Measurements from ENCODE around the gene PXDN. TPM values are rescaled to one million over a fixed set of nuclear protein-coding genes. Genes with fewer than 3 reads are reported as not detected.

Gene PXDN
- total RNA-seq, 8 experiments from 2014 or later = 0.46 to 80.9 (median 45.0) TPM

DNA sequence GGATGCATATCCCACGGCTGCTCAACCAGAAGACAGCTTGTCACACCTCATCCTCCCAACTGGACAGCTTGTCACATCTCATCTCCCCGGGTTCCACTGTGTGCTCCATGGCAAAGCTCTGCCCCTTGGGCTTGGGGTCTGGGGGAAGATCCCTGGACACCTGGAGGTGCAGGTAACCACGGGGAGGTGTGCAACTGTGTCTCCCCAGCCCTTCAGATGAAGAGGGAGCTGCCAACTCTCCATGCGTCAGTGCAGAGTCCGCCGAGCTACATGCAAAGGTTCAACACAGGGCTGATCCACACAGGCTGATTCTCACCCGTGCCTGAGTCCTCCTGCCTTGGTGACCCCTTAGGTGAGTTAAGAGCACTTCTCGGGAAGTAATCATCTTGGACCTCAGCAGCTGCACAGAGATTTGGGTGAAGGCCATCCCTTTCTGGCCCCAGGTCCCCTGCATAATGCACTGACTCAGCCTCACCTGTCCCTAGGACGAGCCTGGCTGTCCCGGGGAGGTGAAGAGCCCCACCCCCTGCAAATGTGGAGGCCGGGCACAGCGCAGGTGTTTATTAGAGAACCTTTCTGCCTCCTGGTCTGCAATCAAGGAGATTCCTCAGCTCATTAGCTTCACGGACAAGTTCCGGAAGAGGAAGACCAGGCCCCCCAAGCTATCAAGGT is 157.9 kb downstream of the PXDN start:
- ATAC-seq (replicated peaks in 6 of 8) = no peak
- in situ Hi-C loops (cut with MboI; ENCODE audit: low pct_unique_long_range_greater_than_20kb in 2 of 9, low sequenced_read_pairs in 9 of 9, unreplicated experiment in 9 of 9) = no loop called here
- Histone ChIP-seq H3K4me3 (no peak overlapping the region), H3K27ac (no peak overlapping the region), H3K4me1 (replicated peaks in 1 of 2) (peaks cover 0 to 9% of the 10 kb centered on the region in 2 donors)
- 80 to 100% (median 85%) methylated on average over 1 to 7 of the region's 14 CpGs; no CpG with 5 or more reads in 3 of the 10 experiments for WGBS, 10 experiments

DNA sequence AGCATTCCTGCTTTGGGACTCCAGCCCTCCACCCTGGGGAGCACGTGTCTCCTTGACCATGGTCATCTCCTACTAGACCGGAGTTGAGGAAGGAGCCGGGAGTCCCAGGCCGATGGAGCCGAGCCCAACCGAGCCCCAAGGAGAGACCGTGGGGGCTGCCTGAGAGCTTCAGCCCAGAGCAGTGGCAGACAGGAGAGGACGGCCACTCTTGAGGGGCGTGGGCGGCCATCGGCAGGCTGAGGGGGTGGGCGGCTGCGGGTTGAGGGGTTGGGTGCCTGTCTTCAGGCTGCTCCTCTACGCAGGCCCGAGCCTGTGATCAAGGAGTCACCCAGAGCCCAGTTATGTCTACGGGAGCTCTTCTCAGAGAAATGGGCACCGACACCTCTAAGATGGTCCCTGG is 158.7 kb downstream of the PXDN start:
- H3K4me1 ChIP-seq (replicated peaks in 1 of 2) = peaks cover 0 to 3% of the 10 kb centered on the region in 2 donors
- WGBS, 10 experiments = 83 to 93% (median 87%) methylated on average over 2 to 3 of the region's 17 CpGs; no CpG with 5 or more reads in 7 of the 10 experiments
- ATAC-seq (replicated peaks in 6 of 8) = no peak
- no peak overlapping the region for H3K27ac ChIP-seq
- H3K4me3 ChIP-seq = no peak overlapping the region
- in situ Hi-C loops (cut with MboI; ENCODE audit: low pct_unique_long_range_greater_than_20kb in 2 of 9, low sequenced_read_pairs in 9 of 9, unreplicated experiment in 9 of 9) = no loop called here

DNA sequence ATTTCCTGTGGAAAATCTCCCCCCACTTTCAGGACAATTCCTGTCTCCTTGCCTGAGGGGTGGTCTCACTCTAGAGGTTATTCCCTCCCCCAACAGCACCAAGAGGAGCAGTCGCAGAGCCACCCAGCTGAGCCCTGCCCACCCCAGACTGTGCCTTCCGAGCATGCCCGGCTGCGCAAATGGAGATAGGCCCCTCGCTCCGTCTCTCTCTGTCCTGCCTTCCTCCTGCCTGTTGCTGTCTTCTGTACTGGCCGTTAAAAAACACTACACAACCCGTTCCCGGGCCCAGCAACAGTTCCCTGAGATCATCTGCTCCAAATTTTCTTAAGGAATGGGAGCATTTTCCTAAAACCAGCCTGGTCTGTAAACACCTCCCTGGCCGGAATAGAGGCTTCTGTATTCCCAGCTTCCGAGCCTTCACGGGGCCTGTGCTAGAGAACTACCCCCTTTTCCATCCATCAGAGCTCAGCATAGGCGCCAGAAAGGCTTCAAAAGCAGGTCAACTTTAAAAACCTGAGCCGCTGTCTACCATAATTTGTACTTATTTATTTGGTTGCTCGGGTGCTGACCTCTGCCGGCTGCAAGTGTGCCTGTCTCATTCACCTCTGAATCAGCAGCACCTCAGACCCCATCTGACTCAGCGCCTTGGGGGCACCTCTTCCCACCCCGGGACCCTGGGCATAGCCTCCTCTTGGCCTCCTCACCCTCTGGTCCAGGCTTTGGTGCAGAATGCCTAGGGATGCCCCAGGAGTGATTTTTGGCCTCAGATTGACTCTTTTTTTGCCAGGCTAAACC is 159.4 kb downstream of the PXDN start:
- Histone ChIP-seq H3K4me3 (no peak overlapping the region), H3K4me1 (replicated peaks in 1 of 2) (peaks cover 0 to 3% of the 10 kb centered on the region in 2 donors), H3K27ac (no peak overlapping the region)
- ATAC-seq (replicated peaks in 6 of 8) = no peak
- in situ Hi-C loops (cut with MboI; ENCODE audit: low pct_unique_long_range_greater_than_20kb in 2 of 9, low sequenced_read_pairs in 9 of 9, unreplicated experiment in 9 of 9) = no loop called here
- WGBS, 10 experiments = 68 to 93% (median 78%) methylated on average over 2 to 8 of the region's 18 CpGs; no CpG with 5 or more reads in 2 of the 10 experiments

GRCh38 chr2:1584051-1584531 is 160.2 kb downstream of the PXDN start:
- ATAC-seq (replicated peaks in 6 of 8) = no peak
- Histone ChIP-seq H3K4me1 (replicated peaks in 1 of 2) (peaks cover 0 to 3% of the 10 kb centered on the region in 2 donors), H3K27ac (no peak overlapping the region), H3K4me3 (no peak overlapping the region)
- WGBS, 10 experiments = 20 to 100% (median 100%) methylated on average over 1 to 3 of the region's 21 CpGs; no CpG with 5 or more reads in 5 of the 10 experiments
- in situ Hi-C loops (cut with MboI; ENCODE audit: low pct_unique_long_range_greater_than_20kb in 2 of 9, low sequenced_read_pairs in 9 of 9, unreplicated experiment in 9 of 9) = no loop called here

GRCh38 chr2:1582891-1583341 is 161.4 kb downstream of the PXDN start:
- Histone ChIP-seq H3K4me3 (no peak overlapping the region), H3K27ac (no peak overlapping the region), H3K4me1 (replicated peaks in 1 of 2) (peaks cover 0 to 3% of the 10 kb centered on the region in 2 donors)
- in situ Hi-C loops (cut with MboI; ENCODE audit: low pct_unique_long_range_greater_than_20kb in 2 of 9, low sequenced_read_pairs in 9 of 9, unreplicated experiment in 9 of 9) = no loop called here
- 85 to 100% (median 88%) methylated on average over 2 to 14 of the region's 22 CpGs; no CpG with 5 or more reads in 4 of the 10 experiments for WGBS, 10 experiments
- no peak for ATAC-seq (replicated peaks in 6 of 8)

DNA sequence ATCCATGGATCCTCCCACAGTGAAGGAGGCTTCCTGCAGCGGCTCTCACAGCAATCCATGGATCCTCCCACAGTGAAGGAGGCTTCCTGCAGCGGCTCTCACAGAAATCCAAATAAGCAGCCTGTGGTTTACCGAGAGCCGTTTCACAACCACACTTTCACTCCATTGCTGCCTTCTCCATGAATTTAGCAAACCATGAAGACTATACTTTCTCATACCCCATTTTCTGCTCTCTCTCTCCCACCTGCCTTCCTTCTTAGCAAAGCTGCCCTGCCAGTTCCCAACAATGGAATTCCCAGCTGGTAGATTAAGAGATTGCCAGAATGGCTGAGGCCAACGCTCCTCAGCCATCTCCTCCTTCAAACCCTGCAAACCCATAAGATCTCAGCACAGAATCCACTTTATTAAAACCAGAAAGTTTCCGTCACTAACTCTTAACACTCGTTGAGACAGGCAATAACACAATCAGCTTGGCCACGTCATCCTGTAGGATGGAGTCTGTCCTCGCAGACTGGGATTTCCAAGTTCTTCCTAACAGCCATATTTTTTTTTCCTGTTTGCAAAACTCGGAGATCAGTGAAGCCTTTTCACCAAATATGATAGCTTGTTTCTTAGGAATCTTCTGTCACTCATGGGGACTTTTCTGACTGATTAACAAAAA is 162.2 kb downstream of the PXDN start:
- no peak for ATAC-seq (replicated peaks in 6 of 8)
- in situ Hi-C loops (cut with MboI; ENCODE audit: low pct_unique_long_range_greater_than_20kb in 2 of 9, low sequenced_read_pairs in 9 of 9, unreplicated experiment in 9 of 9) = no loop called here
- H3K4me3 ChIP-seq = no peak overlapping the region
- H3K27ac ChIP-seq = no peak overlapping the region
- 0 to 92% (median 63%) methylated on average over 1 to 8 of the region's 10 CpGs; no CpG with 5 or more reads in 2 of the 10 experiments for WGBS, 10 experiments
- H3K4me1 ChIP-seq (replicated peaks in 1 of 2) = peaks cover 0 to 3% of the 10 kb centered on the region in 2 donors
